ENCODE data around the gene TAF10.

DNA sequence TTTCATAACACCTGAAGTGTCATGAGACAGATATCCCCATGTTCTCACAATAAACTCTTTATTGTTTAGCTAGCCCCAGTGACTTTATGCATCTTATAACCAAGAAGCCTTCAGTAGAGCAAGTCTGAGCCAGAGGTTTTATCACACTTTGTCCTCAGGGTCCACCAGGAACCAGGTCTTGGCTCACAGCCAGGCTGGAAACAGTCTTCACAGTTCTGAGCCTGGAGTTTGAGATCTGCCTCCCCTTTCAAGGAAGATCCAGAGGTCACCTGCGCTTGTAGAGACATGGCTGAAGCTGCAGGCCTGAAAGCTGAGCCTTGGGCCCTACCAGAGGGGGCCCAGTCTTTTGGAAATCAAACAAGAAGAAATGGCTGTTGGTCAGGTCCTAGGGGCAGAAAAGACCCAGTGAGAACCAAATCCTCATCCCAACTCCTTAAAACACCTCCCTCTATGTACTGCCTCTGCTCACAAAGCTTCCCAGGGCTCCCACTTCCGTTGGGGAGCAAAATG lies 12.1 kb downstream of the TAF10 start:
- TF ChIP-seq NFRKB (IDR thresholded peaks at IDR 0.05) (no peak), HDGF (IDR thresholded peaks at IDR 0.05; ENCODE audit: borderline replicate concordance) (no peak), FOXM1 (IDR thresholded peaks at IDR 0.05; ENCODE audit: borderline replicate concordance) (no peak), BHLHE40 (IDR thresholded peaks at IDR 0.05; ENCODE audit: borderline replicate concordance) (no peak), SUZ12 (IDR thresholded peaks at IDR 0.05) (no peak), ELF4 (IDR thresholded peaks at IDR 0.05) (no peak), TARDBP (IDR thresholded peaks at IDR 0.05) (no peak), FOXA1 (IDR thresholded peaks at IDR 0.05) (no peak), LEF1 (IDR thresholded peaks at IDR 0.05; ENCODE audit: borderline replicate concordance) (no peak), SP1 (IDR thresholded peaks at IDR 0.05) (no peak), L3MBTL2 (conservative IDR thresholded peaks at IDR 0.05) (no peak), ZNF384 (IDR thresholded peaks at IDR 0.05) (no peak), FOXK2 (IDR thresholded peaks at IDR 0.05) (no peak)
- TF ChIP-seq, protein P1, sequence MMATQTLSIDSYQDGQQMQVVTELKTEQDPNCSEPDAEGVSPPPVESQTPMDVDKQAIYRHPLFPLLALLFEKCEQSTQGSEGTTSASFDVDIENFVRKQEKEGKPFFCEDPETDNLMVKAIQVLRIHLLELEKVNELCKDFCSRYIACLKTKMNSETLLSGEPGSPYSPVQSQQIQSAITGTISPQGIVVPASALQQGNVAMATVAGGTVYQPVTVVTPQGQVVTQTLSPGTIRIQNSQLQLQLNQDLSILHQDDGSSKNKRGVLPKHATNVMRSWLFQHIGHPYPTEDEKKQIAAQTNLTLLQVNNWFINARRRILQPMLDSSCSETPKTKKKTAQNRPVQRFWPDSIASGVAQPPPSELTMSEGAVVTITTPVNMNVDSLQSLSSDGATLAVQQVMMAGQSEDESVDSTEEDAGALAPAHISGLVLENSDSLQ (IDR thresholded peaks at IDR 0.05) = no peak

Data from HEK293T (cell line).